T1000 (cell line): ENCODE results near the gene TFCP2L1.

Experiments
- DNase-seq: peaks from one replicate; lab custom pipeline; 2025; ENCODE audit warnings: mixed read lengths; lab: John Stamatoyannopoulos, UW

TFCP2L1 gene

GRCh38 chr2:121218386-121218938 is 66.5 kb downstream of the TFCP2L1 start:
- no peak for DNase-seq

- DNase-seq = no peak
Measured at GRCh38 chr2:121217627-121218026, 67.4 kb downstream of the TFCP2L1 start.

- DNase-seq = no peak
Measured at GRCh38 chr2:121214296-121214695, 70.7 kb downstream of the TFCP2L1 start.

DNA sequence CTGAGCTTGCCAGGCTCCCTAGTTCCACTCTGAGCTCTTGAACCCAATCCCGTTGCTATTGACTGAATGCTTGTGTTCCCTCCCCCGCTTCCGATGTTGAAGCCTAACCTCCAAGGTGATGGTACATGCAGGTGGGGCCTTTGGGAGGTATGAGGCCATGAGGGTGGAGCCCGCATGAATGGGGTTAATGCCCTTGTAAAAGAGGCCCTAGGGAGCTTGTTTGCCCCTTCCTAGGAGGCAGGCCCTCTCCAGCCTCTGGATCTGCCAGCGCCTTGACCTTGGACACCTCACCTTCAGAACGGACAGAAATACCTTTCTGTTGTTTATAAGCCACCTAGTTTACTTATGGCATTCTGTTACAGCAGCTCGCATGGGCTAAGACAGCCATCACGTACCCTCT is 71.6 kb downstream of the TFCP2L1 start:
- no peak for DNase-seq

- DNase-seq = no peak
Measured at GRCh38 chr2:121212661-121213325, 72.2 kb downstream of the TFCP2L1 start.

DNA sequence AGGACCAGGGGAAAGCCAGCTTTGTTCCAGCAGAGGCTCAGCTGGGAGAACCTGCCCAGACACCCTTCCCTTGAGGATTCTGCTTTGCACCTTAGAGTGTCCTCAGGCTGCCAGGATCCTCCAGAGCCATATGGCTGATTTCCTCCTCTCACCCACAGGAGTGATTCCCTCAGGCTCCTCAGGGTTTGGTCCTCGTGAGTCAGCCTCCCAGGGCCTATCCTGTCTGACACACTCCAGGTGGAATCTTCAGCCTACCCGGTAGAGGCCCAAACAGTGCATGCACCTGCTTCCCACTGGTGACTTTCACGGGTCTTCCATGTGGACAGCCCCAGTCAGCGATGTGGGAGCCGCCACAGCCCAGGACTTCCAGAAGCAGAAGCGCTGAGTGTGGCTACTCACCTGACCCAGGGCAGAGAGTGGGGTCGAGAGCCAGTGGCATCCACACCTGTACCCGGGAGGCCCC is 73.3 kb downstream of the TFCP2L1 start:
- DNase-seq = no peak

GRCh38 chr2:121211251-121211650 is 73.8 kb downstream of the TFCP2L1 start:
- DNase-seq = no peak

DNA sequence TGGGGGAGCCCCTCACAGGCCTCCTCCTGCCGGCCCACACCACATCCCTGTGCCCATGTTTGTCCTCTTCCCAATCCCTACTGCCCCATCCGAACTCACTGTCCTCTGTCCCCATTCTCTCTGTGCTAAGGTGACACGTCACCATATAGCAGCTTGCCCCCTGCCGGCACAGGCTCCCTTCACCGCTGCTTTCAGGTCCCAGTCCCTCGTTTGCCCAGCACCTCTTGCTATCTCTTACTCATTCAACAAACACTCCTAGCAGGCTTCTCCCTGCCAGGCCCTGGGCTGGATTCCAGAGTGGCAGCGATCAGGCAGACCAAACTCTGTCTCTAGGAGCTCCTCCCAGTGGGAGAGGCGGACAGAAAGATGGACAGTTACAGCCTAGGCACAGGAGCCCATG is 74.3 kb downstream of the TFCP2L1 start:
- DNase-seq = no peak

DNA sequence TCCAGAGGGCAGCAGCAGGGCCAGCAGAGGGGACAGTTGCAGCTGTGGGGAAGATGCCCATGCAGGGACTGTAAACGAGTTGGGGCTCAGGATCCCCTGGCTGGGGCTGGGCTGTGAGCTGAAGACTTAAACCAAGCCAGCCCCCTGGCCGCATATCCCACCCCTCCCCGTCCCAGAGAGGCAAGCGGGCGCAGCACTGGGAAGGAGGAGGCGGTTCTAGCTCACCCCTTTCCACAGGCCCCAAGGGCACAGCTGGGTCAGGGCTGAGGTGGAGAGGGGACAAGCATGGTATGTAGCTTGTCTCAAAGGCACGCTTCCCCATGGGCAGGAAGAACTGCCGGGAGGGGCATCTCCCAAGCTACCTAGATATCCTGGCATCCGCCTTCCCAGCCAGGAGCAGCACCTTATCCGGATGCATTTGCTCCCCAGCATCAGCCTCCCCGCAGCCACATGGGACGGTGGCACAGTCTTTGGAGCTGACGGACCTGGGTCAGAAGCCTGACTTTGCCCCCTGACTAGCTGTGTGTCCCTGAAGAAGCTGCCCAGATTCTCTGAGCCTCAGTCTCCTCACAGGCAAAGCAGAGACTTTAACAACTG is 75.9 kb downstream of the TFCP2L1 start:
- DNase-seq = no peak

DNA sequence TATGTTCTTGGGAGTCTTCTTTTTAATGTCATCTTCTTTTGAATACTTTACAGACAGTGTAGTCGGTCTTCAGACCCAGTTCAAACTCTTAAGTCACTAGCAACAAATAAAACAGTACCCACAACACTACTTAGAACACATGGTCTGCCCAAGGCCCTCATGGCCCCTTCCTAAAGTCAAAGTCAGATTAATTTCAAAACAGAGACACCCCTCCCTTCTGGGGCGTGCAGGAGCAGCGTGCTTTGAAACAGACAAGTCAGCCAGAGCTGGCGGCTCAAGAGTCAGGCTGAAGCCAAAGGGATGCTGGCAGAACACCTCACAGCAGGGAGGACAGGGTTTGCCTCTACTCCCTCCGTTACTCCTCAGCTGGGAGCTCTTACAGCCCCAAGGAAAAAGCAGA is 77.5 kb downstream of the TFCP2L1 start:
- no peak for DNase-seq

DNA sequence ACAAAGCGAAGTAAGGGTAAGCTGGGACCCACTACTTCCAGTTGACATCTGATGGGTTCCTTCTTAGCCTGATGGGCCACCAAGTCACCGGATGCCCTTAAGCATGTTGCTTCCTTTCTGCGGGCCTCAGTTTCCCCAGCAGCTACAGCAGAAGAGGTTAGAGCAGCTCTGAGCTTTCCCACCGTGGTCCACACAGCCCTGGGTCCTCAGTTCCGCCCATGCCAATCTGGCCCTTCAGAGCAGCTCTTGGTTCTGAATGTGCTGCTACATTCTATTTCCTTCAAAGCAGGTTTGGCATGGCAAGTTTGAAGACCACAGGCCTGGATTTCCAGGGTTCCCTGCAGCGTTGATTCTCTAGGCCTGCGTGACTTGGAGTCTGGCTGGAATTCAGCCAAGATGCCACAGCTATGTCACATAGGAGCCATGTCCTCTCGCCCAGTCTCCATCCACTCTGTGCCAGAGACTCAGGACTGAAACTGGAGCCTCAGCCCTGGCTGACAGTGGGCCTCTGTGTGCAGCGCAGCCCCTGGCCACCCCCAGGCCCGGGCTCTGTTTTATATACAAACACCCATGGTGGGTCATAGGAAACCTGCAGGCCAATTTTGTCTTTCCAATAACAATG is 79.6 kb downstream of the TFCP2L1 start:
- no peak for DNase-seq

DNA sequence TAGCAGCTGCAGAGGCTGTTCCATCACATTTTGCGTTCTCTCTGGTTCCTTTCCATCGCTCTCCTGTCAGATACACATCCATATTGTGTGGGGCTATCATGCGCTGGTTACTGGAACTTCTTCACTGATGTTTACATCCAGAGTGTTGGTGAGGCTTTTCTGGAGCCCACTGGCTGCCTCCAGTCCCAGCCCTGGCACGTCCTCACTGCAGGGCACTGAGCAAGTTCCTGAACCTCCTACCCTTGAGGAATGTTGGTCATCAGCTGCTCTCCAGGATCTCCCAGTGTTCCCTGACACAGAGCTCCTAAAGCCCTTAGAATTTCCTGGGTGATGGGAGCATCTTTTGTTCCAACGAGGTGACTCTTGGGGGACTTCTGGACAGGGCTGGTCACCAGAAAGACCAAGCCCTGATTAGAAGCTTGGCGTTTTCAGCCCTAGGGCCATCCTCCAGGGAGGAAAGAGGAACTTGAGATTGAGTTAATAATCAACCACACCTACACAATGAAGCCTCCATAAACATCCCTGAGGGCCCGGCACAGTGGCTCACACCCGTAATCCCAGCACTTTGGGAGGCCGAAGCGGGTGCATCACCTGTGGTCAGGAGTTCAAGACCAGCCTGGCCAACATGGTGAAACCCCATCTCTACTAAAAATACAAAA is 81.3 kb downstream of the TFCP2L1 start:
- DNase-seq = no peak

- DNase-seq = no peak
Measured at GRCh38 chr2:121202541-121203310, 82.3 kb downstream of the TFCP2L1 start.

DNA sequence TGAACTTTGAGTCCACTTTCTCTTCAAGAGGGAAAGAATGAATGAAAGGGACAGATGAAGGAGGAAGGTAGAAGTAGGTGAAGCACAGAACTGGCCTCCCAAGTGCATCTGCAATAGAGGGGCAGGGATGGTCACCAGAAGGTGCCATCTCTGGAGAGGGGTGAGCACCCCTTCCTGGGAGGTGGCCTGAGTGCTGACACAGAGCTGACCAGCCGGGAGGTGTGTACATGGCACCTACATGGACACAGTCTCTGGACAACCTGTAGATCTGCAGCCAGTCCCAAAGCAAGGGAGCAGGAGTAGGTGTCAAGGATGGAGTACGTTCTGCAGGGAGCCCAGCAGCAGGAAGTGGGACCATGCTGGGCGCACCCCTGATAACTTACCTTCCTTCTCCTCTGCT is 83.2 kb downstream of the TFCP2L1 start:
- no peak for DNase-seq

DNA sequence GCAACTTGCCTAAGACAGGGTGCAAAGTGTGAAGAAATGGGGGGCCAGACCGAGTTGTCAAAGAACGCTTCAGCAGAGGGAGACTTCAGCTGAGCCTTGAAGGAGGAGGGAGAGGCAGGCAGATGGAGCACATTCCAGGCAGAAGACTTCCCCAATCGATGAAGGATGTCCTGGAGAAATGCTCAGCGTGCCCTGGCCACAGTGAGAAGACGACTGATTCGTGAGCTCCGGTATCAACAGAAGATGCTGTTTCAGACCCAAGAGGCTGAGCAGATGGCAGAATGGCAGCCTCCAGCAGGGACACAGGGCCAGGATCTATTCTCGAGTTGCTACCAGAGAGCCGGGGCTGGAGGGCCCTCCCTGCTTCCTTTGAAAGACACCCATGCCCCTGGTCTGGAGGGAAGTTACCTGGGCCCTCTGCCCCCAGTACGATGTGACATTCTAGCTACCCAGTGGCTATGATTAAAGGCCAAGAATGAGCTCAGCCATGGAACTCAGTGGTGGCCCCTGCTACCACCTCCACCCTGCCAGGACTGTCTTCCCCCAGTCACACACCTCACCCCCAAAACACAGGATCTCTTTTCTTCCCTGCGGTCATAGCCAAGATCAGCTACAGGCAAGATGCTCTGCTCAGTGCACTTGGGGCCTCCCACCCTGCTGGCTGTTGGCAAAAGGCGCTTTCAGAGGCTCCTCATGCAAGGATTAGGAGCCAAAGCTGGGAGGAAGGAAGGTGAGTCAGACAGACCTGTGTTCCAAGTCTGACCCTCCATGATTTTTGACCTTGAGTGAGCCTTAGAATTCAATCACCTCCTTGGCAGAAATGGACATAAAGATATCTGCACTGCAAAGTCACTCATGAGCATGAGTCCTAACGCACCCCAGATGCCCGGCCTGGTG is 84.3 kb downstream of the TFCP2L1 start:
- DNase-seq = no peak

DNA sequence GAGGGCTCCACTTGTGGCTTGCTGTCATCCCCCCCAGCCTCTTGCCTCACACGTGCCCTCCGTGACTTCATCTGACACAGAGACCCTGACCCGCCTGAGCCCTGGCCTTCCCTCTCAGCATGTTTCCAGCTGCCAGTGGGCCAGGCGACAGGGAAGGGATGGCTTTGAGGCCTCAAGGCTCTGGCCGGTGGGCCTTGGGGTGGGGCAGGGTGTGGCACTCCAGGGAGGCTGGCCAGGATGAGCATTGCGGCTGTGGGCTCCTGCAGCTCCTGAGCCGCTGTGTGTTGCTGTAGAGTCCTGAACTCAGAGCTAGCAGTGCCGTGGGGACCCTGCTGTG is 85.0 kb downstream of the TFCP2L1 start:
- no peak for DNase-seq

GRCh38 chr2:121199281-121200010 is 85.6 kb downstream of the TFCP2L1 start:
- DNase-seq = no peak

GRCh38 chr2:121197369-121198091 is 87.5 kb downstream of the TFCP2L1 start:
- no peak for DNase-seq

DNA sequence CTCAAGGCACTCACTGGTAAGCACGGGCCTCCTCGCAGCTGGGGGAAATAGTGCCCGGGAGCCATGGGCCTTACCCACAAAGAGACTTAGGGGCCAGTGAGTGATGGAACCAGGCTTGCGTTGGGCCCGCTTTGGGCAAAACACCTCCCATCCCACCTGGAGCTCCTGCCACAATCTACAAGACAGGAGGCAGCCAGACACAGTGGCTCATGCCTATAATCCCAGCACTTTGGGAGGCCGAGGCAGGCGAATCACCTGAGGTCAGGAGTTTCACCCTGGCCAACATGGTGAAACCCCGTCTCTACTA is 88.2 kb downstream of the TFCP2L1 start:
- no peak for DNase-seq
